SK-N-SH treated with all-trans-retinoic acid at 6 μM for 48 hours (cell line): ENCODE measurements around the gene BICC1.

Experiments used
- ATAC-seq: fragments of 200-7000 bp; cut with Tn5 transposase; 3 replicates; pipeline ENCODE4 v1.9.1; 2020; ENCODE audit warnings: mild to moderate bottlenecking, moderate library complexity
- ARNTL ChIP-seq: fragments of 450-650 bp; formaldehyde crosslinking; IDR thresholded peaks from 2 replicates; pipeline ENCODE4 v1.5.0; 2020; ENCODE audit warnings: low read depth, mild to moderate bottlenecking, moderate library complexity, borderline replicate concordance
- BACH2 ChIP-seq: fragments of 250-450 bp; sonication (Bioruptor Pico); IDR thresholded peaks from 2 replicates; pipeline ENCODE4 v1.9.0; 2021; ENCODE audit warnings: mild to moderate bottlenecking, borderline replicate concordance
- CSDC2 ChIP-seq: fragments of 250-450 bp; sonication (Bioruptor Pico); IDR thresholded peaks from 2 replicates; pipeline ENCODE4 v1.5.0; 2020; ENCODE audit warnings: mild to moderate bottlenecking, moderate library complexity
- ESRRG ChIP-seq: fragments of 250-450 bp; sonication (Bioruptor Pico); IDR thresholded peaks from 2 replicates; pipeline ENCODE4 v1.6.1; 2021; ENCODE audit warnings: mild to moderate bottlenecking
- GLIS3 ChIP-seq: fragments of 250-450 bp; sonication (Bioruptor Pico); IDR thresholded peaks from 2 replicates; pipeline ENCODE4 v1.5.0; 2020; ENCODE audit warnings: mild to moderate bottlenecking, moderate library complexity
- ISL1 ChIP-seq: fragments of 250-450 bp; sonication (Bioruptor Pico); IDR thresholded peaks from 2 replicates; pipeline ENCODE4 v2.1.2; 2022; ENCODE audit warnings: mild to moderate bottlenecking, moderate library complexity
- OSR1 ChIP-seq: fragments of 250-450 bp; sonication (Bioruptor Pico); IDR thresholded peaks from 2 replicates; pipeline ENCODE4 v1.8.0; 2022; ENCODE audit warnings: moderate library complexity, mild to moderate bottlenecking, inconsistent platforms
- PPARA ChIP-seq: fragments of 250-450 bp; sonication (Bioruptor Pico); IDR thresholded peaks from 2 replicates; pipeline ENCODE4 v1.5.0; 2020; ENCODE audit warnings: mild to moderate bottlenecking, borderline replicate concordance
- RARB ChIP-seq: fragments of 250-450 bp; sonication (Bioruptor Pico); IDR thresholded peaks from 2 replicates; pipeline ENCODE4 v1.8.0; 2021; ENCODE audit warnings: mild to moderate bottlenecking, moderate library complexity
- SNAI2 ChIP-seq: fragments of 250-450 bp; sonication (Bioruptor Pico); IDR thresholded peaks from 2 replicates; pipeline ENCODE4 v1.5.0; 2020; ENCODE audit warnings: mild to moderate bottlenecking, moderate library complexity
- TCF4 ChIP-seq: fragments of 250-450 bp; sonication (Bioruptor Pico); IDR thresholded peaks from 2 replicates; pipeline ENCODE4 v1.8.0; 2021; ENCODE audit warnings: mild to moderate bottlenecking, moderate library complexity, borderline replicate concordance
- TOX ChIP-seq: fragments of 250-450 bp; sonication (Bioruptor Pico); IDR thresholded peaks from 2 replicates; pipeline ENCODE4 v1.8.0; 2021; ENCODE audit warnings: mild to moderate bottlenecking, moderate library complexity, borderline replicate concordance
- ZC3H10 ChIP-seq: fragments of 250-450 bp; sonication (Bioruptor Pico); IDR thresholded peaks from 2 replicates; pipeline ENCODE4 v1.5.1; 2021; ENCODE audit warnings: mild to moderate bottlenecking, moderate library complexity
- ZFP3 ChIP-seq: fragments of 250-450 bp; sonication (Bioruptor Pico); IDR thresholded peaks from 2 replicates; pipeline ENCODE4 v1.5.0; 2020; ENCODE audit warnings: mild to moderate bottlenecking, moderate library complexity
- ZFP30 ChIP-seq: fragments of 450-650 bp; formaldehyde crosslinking; IDR thresholded peaks from 2 replicates; pipeline ENCODE4 v1.5.0; 2022; ENCODE audit warnings: mild to moderate bottlenecking, moderate library complexity
- ZNF565 ChIP-seq: fragments of 450-650 bp; formaldehyde crosslinking; conservative IDR thresholded peaks from 2 replicates; pipeline ENCODE4 v1.5.0; 2020; ENCODE audit warnings: low read depth, mild to moderate bottlenecking, moderate library complexity
- ZNF70 ChIP-seq: fragments of 450-650 bp; formaldehyde crosslinking; IDR thresholded peaks from 2 replicates; pipeline ENCODE4 v1.5.0; 2020; ENCODE audit warnings: mild to moderate bottlenecking, moderate library complexity
- ZNF8 ChIP-seq: fragments of 450-650 bp; formaldehyde crosslinking; IDR thresholded peaks from 2 replicates; pipeline ENCODE4 v1.5.0; 2020; ENCODE audit warnings: mild to moderate bottlenecking, moderate library complexity
- TF ChIP-seq, protein P1 (sequence below): fragments of 250-450 bp; sonication (Bioruptor Pico); IDR thresholded peaks from 2 replicates; pipeline ENCODE4 v1.8.0; 2021; ENCODE audit warnings: low read depth, mild to moderate bottlenecking, moderate library complexity, borderline replicate concordance
- TF ChIP-seq, protein P2 (sequence below): fragments of 250-450 bp; sonication (Bioruptor Pico); IDR thresholded peaks from 2 replicates; pipeline ENCODE4 v1.8.0; 2020; ENCODE audit warnings: mild to moderate bottlenecking, moderate library complexity, borderline replicate concordance
- TF ChIP-seq, protein P3 (sequence below): fragments of 250-450 bp; sonication (Bioruptor Pico); IDR thresholded peaks from 2 replicates; pipeline ENCODE4 v1.5.1; 2021; ENCODE audit warnings: mild to moderate bottlenecking, moderate library complexity
- TF ChIP-seq, protein P4 (sequence below): fragments of 250-450 bp; sonication (Bioruptor Pico); IDR thresholded peaks from 2 replicates; pipeline ENCODE4 v1.5.1; 2020; ENCODE audit warnings: low read depth, mild to moderate bottlenecking, moderate library complexity

The BICC1 gene

DNA sequence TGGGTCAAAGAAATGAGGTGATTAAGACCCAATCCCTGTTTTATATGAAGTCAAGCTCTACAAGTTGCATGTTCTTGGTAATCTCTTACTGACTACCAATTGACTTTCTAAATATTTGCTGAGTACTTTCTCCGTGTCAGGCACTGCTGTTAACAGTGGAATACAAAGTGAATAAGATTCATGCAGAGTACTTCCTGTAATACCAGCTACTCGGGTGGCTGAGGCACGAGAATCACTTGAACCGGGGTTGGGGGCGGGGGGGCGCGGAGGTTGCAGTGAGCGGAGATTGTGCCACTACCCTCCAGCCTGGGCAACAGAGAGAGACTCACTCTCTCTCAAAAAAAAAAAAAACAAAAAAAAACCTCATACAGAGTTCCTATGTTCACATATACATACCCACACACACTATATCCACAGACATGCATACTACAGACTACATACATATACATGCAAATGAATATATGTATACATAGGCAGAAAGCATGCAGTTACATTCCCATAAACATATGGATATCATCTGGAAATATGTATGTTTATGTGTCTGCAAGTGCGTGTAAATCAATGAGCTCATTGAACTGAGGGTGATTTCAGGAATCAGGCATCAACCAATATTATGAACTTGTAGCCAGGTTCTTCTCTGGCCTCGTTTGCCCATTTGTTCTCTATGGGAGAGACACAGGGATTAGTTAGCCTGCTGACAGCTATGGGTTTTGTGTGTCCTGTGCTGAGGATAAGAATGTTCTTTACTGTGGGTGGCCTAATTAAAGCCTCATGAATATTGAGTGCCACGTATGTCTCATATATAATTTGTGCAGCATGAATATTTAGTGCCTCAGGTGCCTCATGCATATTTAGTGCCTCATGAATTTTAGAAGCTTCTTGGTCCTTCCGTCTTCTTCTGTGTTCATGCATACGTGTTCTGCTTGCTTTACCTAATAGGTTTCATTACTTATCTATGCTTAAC lies 73.9 kb downstream of the BICC1 start:
- TF ChIP-seq PPARA (CRISPR knock-in tag) (no peak), ZNF8 (CRISPR knock-in tag) (no peak), GLIS3 (CRISPR knock-in tag) (no peak), ZNF70 (CRISPR knock-in tag) (no peak), RARB (CRISPR knock-in tag) (no peak), ZFP3 (CRISPR knock-in tag) (no peak), ARNTL (CRISPR knock-in tag) (no peak), ZC3H10 (CRISPR knock-in tag) (no peak)
- TF ChIP-seq, protein P1, sequence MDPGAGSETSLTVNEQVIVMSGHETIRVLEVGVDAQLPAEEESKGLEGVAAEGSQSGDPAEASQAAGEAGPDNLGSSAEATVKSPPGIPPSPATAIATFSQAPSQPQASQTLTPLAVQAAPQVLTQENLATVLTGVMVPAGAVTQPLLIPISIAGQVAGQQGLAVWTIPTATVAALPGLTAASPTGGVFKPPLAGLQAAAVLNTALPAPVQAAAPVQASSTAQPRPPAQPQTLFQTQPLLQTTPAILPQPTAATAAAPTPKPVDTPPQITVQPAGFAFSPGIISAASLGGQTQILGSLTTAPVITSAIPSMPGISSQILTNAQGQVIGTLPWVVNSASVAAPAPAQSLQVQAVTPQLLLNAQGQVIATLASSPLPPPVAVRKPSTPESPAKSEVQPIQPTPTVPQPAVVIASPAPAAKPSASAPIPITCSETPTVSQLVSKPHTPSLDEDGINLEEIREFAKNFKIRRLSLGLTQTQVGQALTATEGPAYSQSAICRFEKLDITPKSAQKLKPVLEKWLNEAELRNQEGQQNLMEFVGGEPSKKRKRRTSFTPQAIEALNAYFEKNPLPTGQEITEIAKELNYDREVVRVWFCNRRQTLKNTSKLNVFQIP (CRISPR knock-in tag), result no peak
- TF ChIP-seq, protein P2, sequence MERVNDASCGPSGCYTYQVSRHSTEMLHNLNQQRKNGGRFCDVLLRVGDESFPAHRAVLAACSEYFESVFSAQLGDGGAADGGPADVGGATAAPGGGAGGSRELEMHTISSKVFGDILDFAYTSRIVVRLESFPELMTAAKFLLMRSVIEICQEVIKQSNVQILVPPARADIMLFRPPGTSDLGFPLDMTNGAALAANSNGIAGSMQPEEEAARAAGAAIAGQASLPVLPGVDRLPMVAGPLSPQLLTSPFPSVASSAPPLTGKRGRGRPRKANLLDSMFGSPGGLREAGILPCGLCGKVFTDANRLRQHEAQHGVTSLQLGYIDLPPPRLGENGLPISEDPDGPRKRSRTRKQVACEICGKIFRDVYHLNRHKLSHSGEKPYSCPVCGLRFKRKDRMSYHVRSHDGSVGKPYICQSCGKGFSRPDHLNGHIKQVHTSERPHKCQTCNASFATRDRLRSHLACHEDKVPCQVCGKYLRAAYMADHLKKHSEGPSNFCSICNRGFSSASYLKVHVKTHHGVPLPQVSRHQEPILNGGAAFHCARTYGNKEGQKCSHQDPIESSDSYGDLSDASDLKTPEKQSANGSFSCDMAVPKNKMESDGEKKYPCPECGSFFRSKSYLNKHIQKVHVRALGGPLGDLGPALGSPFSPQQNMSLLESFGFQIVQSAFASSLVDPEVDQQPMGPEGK, result no peak
- ATAC-seq, result no peak

DNA sequence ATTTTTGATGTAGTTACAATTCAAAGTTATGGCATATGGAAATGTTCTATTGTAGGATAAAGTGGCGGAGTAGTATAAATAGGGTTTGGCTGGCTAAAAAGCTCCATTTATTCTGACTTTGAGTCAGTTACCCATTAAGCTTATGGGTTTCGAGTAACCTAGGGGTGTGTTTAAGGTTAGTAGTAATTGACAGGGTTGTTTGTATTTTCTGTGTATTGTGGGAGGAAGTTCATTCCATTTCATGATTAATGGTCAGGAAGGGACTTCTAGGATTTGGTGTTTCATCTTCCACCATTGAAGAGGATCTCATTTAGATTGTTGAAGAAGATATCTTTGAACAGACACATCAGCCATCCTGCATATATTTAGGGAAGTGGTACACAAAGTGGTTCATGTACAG lies 75.0 kb downstream of the BICC1 start:
- TF ChIP-seq GLIS3 (CRISPR knock-in tag) (no peak), TOX (CRISPR knock-in tag) (no peak), ZFP30 (CRISPR knock-in tag) (no peak), ZC3H10 (CRISPR knock-in tag) (no peak), OSR1 (CRISPR knock-in tag) (no peak), BACH2 (CRISPR knock-in tag) (no peak), ZNF565 (CRISPR knock-in tag) (no peak), TCF4 (CRISPR knock-in tag) (no peak), CSDC2 (no peak), PPARA (CRISPR knock-in tag) (no peak), SNAI2 (no peak), ZNF8 (CRISPR knock-in tag) (no peak), ESRRG (no peak), ZFP3 (CRISPR knock-in tag) (no peak)
- TF ChIP-seq, protein P3, sequence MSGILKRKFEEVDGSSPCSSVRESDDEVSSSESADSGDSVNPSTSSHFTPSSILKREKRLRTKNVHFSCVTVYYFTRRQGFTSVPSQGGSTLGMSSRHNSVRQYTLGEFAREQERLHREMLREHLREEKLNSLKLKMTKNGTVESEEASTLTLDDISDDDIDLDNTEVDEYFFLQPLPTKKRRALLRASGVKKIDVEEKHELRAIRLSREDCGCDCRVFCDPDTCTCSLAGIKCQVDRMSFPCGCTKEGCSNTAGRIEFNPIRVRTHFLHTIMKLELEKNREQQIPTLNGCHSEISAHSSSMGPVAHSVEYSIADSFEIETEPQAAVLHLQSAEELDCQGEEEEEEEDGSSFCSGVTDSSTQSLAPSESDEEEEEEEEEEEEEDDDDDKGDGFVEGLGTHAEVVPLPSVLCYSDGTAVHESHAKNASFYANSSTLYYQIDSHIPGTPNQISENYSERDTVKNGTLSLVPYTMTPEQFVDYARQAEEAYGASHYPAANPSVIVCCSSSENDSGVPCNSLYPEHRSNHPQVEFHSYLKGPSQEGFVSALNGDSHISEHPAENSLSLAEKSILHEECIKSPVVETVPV (CRISPR knock-in tag), result no peak
- TF ChIP-seq, protein P4, sequence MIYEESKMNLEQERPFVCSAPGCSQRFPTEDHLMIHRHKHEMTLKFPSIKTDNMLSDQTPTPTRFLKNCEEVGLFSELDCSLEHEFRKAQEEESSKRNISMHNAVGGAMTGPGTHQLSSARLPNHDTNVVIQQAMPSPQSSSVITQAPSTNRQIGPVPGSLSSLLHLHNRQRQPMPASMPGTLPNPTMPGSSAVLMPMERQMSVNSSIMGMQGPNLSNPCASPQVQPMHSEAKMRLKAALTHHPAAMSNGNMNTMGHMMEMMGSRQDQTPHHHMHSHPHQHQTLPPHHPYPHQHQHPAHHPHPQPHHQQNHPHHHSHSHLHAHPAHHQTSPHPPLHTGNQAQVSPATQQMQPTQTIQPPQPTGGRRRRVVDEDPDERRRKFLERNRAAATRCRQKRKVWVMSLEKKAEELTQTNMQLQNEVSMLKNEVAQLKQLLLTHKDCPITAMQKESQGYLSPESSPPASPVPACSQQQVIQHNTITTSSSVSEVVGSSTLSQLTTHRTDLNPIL (CRISPR knock-in tag), result no peak
- TF ChIP-seq, all 23 proteins: peak for 0
- ATAC-seq, result no peak

DNA sequence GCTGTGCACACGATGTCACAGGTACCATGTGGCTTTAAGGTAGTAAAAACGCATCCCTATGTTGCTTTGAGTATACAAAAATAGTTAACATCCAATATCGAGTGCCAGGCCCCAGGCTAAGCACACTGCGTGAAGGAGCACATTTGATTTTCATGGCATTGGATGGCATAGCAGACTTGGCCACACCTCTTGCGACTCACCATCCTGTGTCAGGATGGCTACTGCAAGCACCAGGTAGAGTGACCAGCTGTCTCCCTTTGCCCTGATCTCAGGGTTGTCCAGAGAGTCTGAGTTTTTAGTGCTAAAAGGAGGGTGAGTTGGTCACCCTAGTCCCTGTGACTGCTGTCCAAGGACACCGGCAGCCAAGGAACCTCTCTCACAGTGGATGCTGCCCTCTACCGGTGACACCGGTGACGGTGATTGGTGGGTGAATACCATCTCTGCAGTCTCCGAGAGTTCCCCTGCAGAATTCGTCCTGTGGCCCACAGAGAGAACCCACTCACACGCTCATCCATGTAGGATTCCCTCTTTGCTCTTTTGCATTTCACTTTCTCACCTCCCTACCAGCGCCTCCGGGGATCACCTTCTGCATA lies 76.1 kb downstream of the BICC1 start:
- TF ChIP-seq ZFP3 (CRISPR knock-in tag) (no peak), TOX (CRISPR knock-in tag) (no peak), ISL1 (no peak), ARNTL (CRISPR knock-in tag) (no peak), SNAI2 (no peak)
- TF ChIP-seq, all 23 proteins: peak for 0
- ATAC-seq, result no peak
